H9 (cell line): ENCODE measurements around the gene C12orf75. TPM values are rescaled to one million over a fixed set of nuclear protein-coding genes. Genes with fewer than 3 reads are reported as not detected.

Experiments used
- DNase-seq: peaks from one replicate; pipeline ENCODE4 v3.0.0-alpha.2; 2017
- H2AFZ ChIP-seq: one replicate; pipeline ENCODE4 v1.6.1; 2013; ENCODE audit warnings: mild to moderate bottlenecking, low read length, control low read depth, moderate library complexity
- H2AK5ac ChIP-seq: 2 replicates; pipeline ENCODE4 v1.6.1; 2013; ENCODE audit warnings: low read length, control low read depth, mixed read lengths; ENCODE audit not compliant: insufficient read length
- H2BK120ac ChIP-seq: one replicate; pipeline ENCODE4 v1.6.1; 2013; ENCODE audit warnings: low read depth, mild to moderate bottlenecking, low read length, control low read depth, inconsistent platforms; ENCODE audit not compliant: poor library complexity, severe bottlenecking
- H2BK12ac ChIP-seq: 2 replicates; pipeline ENCODE4 v1.6.1; 2013; ENCODE audit warnings: low read length, control low read depth, mixed read lengths, low read depth; ENCODE audit not compliant: insufficient read length
- H2BK15ac ChIP-seq: 2 replicates; pipeline ENCODE4 v1.6.1; 2013; ENCODE audit warnings: low read depth, low read length, control low read depth
- H2BK20ac ChIP-seq: one replicate; pipeline ENCODE4 v1.6.1; 2013; ENCODE audit warnings: low read depth, mild to moderate bottlenecking, low read length, control low read depth, inconsistent platforms; ENCODE audit not compliant: poor library complexity, severe bottlenecking
- H2BK5ac ChIP-seq: 2 replicates; pipeline ENCODE4 v1.6.1; 2013; ENCODE audit warnings: low read length, control low read depth, mixed read lengths; ENCODE audit not compliant: insufficient read length
- H3K14ac ChIP-seq: 2 replicates; pipeline ENCODE4 v1.6.1; 2013; ENCODE audit warnings: low read length, control low read depth; ENCODE audit not compliant: insufficient read depth
- H3K18ac ChIP-seq: 2 replicates; pipeline ENCODE4 v1.6.1; 2013; ENCODE audit warnings: low read depth, mild to moderate bottlenecking, mixed read lengths, low read length, control low read depth; ENCODE audit not compliant: insufficient read length
- H3K23ac ChIP-seq: 2 replicates; pipeline ENCODE4 v1.6.1; 2013; ENCODE audit warnings: low read length, control low read depth, mixed read lengths, low read depth; ENCODE audit not compliant: insufficient read length
- H3K23me2 ChIP-seq: 2 replicates; pipeline ENCODE4 v1.6.1; 2013; ENCODE audit warnings: low read depth, mild to moderate bottlenecking, mixed read lengths, low read length, control low read depth; ENCODE audit not compliant: insufficient read length, poor library complexity, severe bottlenecking
- H3K27ac ChIP-seq: 2 replicates; pipeline ENCODE4 v1.5.1; 2013; ENCODE audit warnings: low read length, control low read depth, mixed read lengths, low read depth; ENCODE audit not compliant: insufficient read length
- H3K27me3 ChIP-seq: 2 replicates; pipeline ENCODE4 v1.6.1; 2013; ENCODE audit warnings: low read length, control low read depth, inconsistent platforms; ENCODE audit not compliant: insufficient read depth
- H3K4ac ChIP-seq: 2 replicates; pipeline ENCODE4 v1.6.1; 2013; ENCODE audit warnings: low read depth, mild to moderate bottlenecking, control low read depth, inconsistent platforms, low read length, moderate library complexity
- H3K4me1 ChIP-seq: 2 replicates; pipeline ENCODE4 v1.6.1; 2013; ENCODE audit warnings: low read length, control low read depth, inconsistent platforms; ENCODE audit not compliant: insufficient read depth
- H3K4me2 ChIP-seq: 2 replicates; pipeline ENCODE4 v1.6.1; 2013; ENCODE audit warnings: low read length, control low read depth, mixed read lengths; ENCODE audit not compliant: insufficient read length, insufficient read depth
- H3K56ac ChIP-seq: 2 replicates; pipeline ENCODE4 v1.6.1; 2013; ENCODE audit warnings: low read depth, mild to moderate bottlenecking, mixed read lengths, low read length, control low read depth; ENCODE audit not compliant: insufficient read length
- H3K79me1 ChIP-seq: 2 replicates; pipeline ENCODE4 v1.6.1; 2013; ENCODE audit warnings: low read depth, mild to moderate bottlenecking, moderate library complexity, low read length, control low read depth, inconsistent platforms; ENCODE audit not compliant: insufficient read depth, poor library complexity, severe bottlenecking
- H3K79me2 ChIP-seq: 2 replicates; pipeline ENCODE4 v1.6.1; 2013; ENCODE audit warnings: low read length, control low read depth, inconsistent platforms; ENCODE audit not compliant: insufficient read depth
- H3K9ac ChIP-seq: 2 replicates; pipeline ENCODE4 v1.6.1; 2013; ENCODE audit warnings: low read length, control low read depth, mixed read lengths; ENCODE audit not compliant: insufficient read length; ENCODE audit errors: extremely low read depth
- H3K9me3 ChIP-seq: one replicate; pipeline ENCODE4 v1.6.1; 2013; ENCODE audit warnings: low read depth, low read length, inconsistent platforms; ENCODE audit not compliant: control insufficient read depth
- H3T11ph ChIP-seq: one replicate; pipeline ENCODE4 v1.6.1; 2013; ENCODE audit warnings: mild to moderate bottlenecking, low read length, control low read depth, inconsistent platforms
- H4K20me1 ChIP-seq: one replicate; pipeline ENCODE4 v1.6.1; 2013; ENCODE audit not compliant: control insufficient read depth, insufficient read length, insufficient read depth
- H4K5ac ChIP-seq: 2 replicates; pipeline ENCODE4 v1.6.1; 2013; ENCODE audit warnings: low read depth, mild to moderate bottlenecking, mixed read lengths, low read length, control low read depth; ENCODE audit not compliant: insufficient read length
- H4K8ac ChIP-seq: replicated peaks from 2 replicates; pipeline ENCODE4 v1.6.1; 2013; ENCODE audit warnings: low read length, control low read depth, mixed read lengths, low read depth; ENCODE audit not compliant: insufficient read length
- H4K91ac ChIP-seq: 2 replicates; pipeline ENCODE4 v1.6.1; 2013; ENCODE audit warnings: low read depth, mild to moderate bottlenecking, moderate library complexity, mixed read lengths, low read length, control low read depth; ENCODE audit not compliant: insufficient read length
- H3K27ac Mint-ChIP-seq, 3 experiments: 2 replicates in 2 of 3; 3 replicates in 1 of 3; pipeline ENCODE4 v1.8.0; 2020 to 2021; ENCODE audit warnings: mixed read lengths in 3 of 3, mild to moderate bottlenecking in 1 of 3, moderate library complexity in 1 of 3
- H3K27me3 Mint-ChIP-seq: 2 replicates; pipeline ENCODE4 v1.8.0; 2021; ENCODE audit warnings: low read depth, mild to moderate bottlenecking, moderate library complexity, mixed read lengths
- H3K36me3 Mint-ChIP-seq, 3 experiments: 2 replicates in 2 of 3; 3 replicates in 1 of 3; pipeline ENCODE4 v1.8.0; 2020 to 2021; ENCODE audit warnings: low read depth in 3 of 3, mixed read lengths in 3 of 3; ENCODE audit not compliant: insufficient read depth in 1 of 3
- H3K4me1 Mint-ChIP-seq, 2 experiments: 2 replicates each; pipeline ENCODE4 v1.8.0; 2020; ENCODE audit warnings: mixed read lengths in 2 of 2
- H3K4me3 Mint-ChIP-seq, 2 experiments: 2 replicates in 1 of 2; 3 replicates in 1 of 2; pipeline ENCODE4 v1.8.0; 2020 to 2021; ENCODE audit warnings: mild to moderate bottlenecking in 2 of 2, mixed read lengths in 2 of 2, moderate library complexity in 1 of 2
- H3K9me3 Mint-ChIP-seq, 2 experiments: 2 replicates in 1 of 2; 3 replicates in 1 of 2; pipeline ENCODE4 v1.8.0; 2020; ENCODE audit warnings: mild to moderate bottlenecking in 2 of 2, mixed read lengths in 2 of 2, moderate library complexity in 1 of 2
- WGBS: extraction: QIAGEN DNeasy Blood & Tissue Kit; methylation state at CpG from one replicate; pipeline ENCODE4 v1.1.7; 2013; ENCODE audit warnings: missing lambda C conversion rate, low lambda C conversion rate, mixed read lengths; ENCODE audit not compliant: insufficient read length; ENCODE audit errors: extremely low coverage; 5-methylcytosine and 5-hydroxymethylcytosine counted together
- total RNA-seq: library from RNA; stranded (reverse); gene quantifications from 2 replicates; pipeline ENCODE4 v1.2.1, GENCODE V29; 2021
- TF ChIP-seq, protein P1 (sequence below): fragments of 200-600 bp; sonication (generic); conservative IDR thresholded peaks from 3 replicates; pipeline ENCODE4 v1.8.0; 2021; ENCODE audit warnings: antibody characterized with exemption, mild to moderate bottlenecking

The C12orf75 gene
- total RNA-seq, 1 experiment from 2014 or later: 37.9 TPM

- Histone ChIP-seq H2BK12ac (no peak overlapping the region), H2AFZ (no peak overlapping the region), H3K4me1 (no peaks in the 10 kb centered on the region), H3K27ac (no peak overlapping the region), H3K9ac (no peak overlapping the region), H3K4me2 (no peak overlapping the region), H3K23me2 (no peaks in the 10 kb centered on the region), H4K8ac (no peak overlapping the region), H2AK5ac (no peak overlapping the region), H2BK15ac (no peak overlapping the region), H3K14ac (no peak overlapping the region), H3K27me3 (no peaks in the 10 kb centered on the region), H4K5ac (no peak overlapping the region), H3K79me2 (no peaks in the 10 kb centered on the region), H4K91ac (no peak overlapping the region), H2BK120ac (no peak overlapping the region), H3K79me1 (no peaks in the 10 kb centered on the region), H3K9me3 (peaks cover 7% of the 10 kb centered on the region), H3K56ac (no peak overlapping the region), H3K4ac (no peak overlapping the region), H2BK20ac (no peak overlapping the region), H3K18ac (no peak overlapping the region), H3K23ac (no peak overlapping the region), H4K20me1 (no peaks in the 10 kb centered on the region), H3T11ph (no peak overlapping the region), H2BK5ac (no peak overlapping the region)
- TF ChIP-seq, protein P1, sequence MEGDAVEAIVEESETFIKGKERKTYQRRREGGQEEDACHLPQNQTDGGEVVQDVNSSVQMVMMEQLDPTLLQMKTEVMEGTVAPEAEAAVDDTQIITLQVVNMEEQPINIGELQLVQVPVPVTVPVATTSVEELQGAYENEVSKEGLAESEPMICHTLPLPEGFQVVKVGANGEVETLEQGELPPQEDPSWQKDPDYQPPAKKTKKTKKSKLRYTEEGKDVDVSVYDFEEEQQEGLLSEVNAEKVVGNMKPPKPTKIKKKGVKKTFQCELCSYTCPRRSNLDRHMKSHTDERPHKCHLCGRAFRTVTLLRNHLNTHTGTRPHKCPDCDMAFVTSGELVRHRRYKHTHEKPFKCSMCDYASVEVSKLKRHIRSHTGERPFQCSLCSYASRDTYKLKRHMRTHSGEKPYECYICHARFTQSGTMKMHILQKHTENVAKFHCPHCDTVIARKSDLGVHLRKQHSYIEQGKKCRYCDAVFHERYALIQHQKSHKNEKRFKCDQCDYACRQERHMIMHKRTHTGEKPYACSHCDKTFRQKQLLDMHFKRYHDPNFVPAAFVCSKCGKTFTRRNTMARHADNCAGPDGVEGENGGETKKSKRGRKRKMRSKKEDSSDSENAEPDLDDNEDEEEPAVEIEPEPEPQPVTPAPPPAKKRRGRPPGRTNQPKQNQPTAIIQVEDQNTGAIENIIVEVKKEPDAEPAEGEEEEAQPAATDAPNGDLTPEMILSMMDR: no peak
- H3K4me1 Mint-ChIP-seq: peaks cover 0 to 5% of the 10 kb centered on the region in 2 experiments; a peak in 2 of 4 replicates
- peaks cover 8% of the 10 kb centered on the region for H3K27me3 Mint-ChIP-seq
- H3K9me3 Mint-ChIP-seq: peaks cover 9 to 16% of the 10 kb centered on the region in 2 experiments
- H3K4me3 Mint-ChIP-seq: no peak overlapping the region
- WGBS: no CpG with 5 or more reads among the region's 2 CpGs
- DNase-seq: no peak
- peaks cover 5 to 10% (median 6%) of the 10 kb centered on the region in 3 experiments; a peak in 5 of 7 replicates for H3K36me3 Mint-ChIP-seq
- no peak overlapping the region for H3K27ac Mint-ChIP-seq
These were observed 11.6 kb upstream of the C12orf75 start for GRCh38 chr12:105318651-105319483.
